HG03432 (cell line): ENCODE measurements around the gene NOS3.
A peak's percentile ranks its signal among the peaks of the same experiment; 100 is the strongest.
"Not testable (repeated sequence)": the region's sequence is repeated elsewhere in the genome, so short reads cannot be mapped to it uniquely, and the experiment has no call there.

Experiments
- ATAC-seq: cut with Tn5 transposase; IDR thresholded peaks from one replicate; pipeline ENCODE4 v1.9.1; 2021; ENCODE audit warnings: mild to moderate bottlenecking, moderate library complexity; ENCODE audit not compliant: unreplicated experiment

Gene NOS3

GRCh38 chr7:151032936-151033863 lies 42.4 kb downstream of the NOS3 start:
- ATAC-seq, result no peak

- ATAC-seq, result no peak
Observed at GRCh38 chr7:151033864-151034249, 43.0 kb downstream of the NOS3 start.

- ATAC-seq, result no peak
Observed at GRCh38 chr7:151034312-151035025, 43.7 kb downstream of the NOS3 start.

GRCh38 chr7:151035026-151035717 lies 44.4 kb downstream of the NOS3 start:
- no peak for ATAC-seq

GRCh38 chr7:151035902-151036301 lies 45.1 kb downstream of the NOS3 start:
- ATAC-seq, result no peak

- ATAC-seq, result peak; percentile 64
Observed at GRCh38 chr7:151038951-151039849, 48.4 kb downstream of the NOS3 start.

GRCh38 chr7:151039850-151040548 lies 49.2 kb downstream of the NOS3 start:
- ATAC-seq, result no peak

- ATAC-seq, result no peak
Observed at GRCh38 chr7:151040616-151041375, 50.0 kb downstream of the NOS3 start.

- not testable (repeated sequence) for ATAC-seq
Observed at GRCh38 chr7:151043449-151043848, 52.6 kb downstream of the NOS3 start.

- no peak for ATAC-seq
Observed at GRCh38 chr7:151043959-151044358, 53.1 kb downstream of the NOS3 start.

GRCh38 chr7:151045262-151045661 lies 54.4 kb downstream of the NOS3 start:
- no peak for ATAC-seq

- ATAC-seq, result no peak
Observed at GRCh38 chr7:151045967-151046366, 55.1 kb downstream of the NOS3 start.

GRCh38 chr7:151046603-151047573 lies 56.1 kb downstream of the NOS3 start:
- ATAC-seq, result no peak

GRCh38 chr7:151047976-151048815 lies 57.4 kb downstream of the NOS3 start, which contains the start of gene ASIC3:
Gene ASIC3 (plus strand): TSS chr7:151048531. CDS start chr7:151048886, 355 bp downstream.
- no peak for ATAC-seq

GRCh38 chr7:151048911-151049463 lies 58.2 kb downstream of the NOS3 start:
- no peak for ATAC-seq

- ATAC-seq, result no peak
Observed at GRCh38 chr7:151051108-151051507, 60.3 kb downstream of the NOS3 start.

- no peak for ATAC-seq
Observed at GRCh38 chr7:151053096-151053495, 62.3 kb downstream of the NOS3 start.
